Measurements from ENCODE around the gene MYF5.

- TF ChIP-seq, protein P1, sequence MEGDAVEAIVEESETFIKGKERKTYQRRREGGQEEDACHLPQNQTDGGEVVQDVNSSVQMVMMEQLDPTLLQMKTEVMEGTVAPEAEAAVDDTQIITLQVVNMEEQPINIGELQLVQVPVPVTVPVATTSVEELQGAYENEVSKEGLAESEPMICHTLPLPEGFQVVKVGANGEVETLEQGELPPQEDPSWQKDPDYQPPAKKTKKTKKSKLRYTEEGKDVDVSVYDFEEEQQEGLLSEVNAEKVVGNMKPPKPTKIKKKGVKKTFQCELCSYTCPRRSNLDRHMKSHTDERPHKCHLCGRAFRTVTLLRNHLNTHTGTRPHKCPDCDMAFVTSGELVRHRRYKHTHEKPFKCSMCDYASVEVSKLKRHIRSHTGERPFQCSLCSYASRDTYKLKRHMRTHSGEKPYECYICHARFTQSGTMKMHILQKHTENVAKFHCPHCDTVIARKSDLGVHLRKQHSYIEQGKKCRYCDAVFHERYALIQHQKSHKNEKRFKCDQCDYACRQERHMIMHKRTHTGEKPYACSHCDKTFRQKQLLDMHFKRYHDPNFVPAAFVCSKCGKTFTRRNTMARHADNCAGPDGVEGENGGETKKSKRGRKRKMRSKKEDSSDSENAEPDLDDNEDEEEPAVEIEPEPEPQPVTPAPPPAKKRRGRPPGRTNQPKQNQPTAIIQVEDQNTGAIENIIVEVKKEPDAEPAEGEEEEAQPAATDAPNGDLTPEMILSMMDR (IDR thresholded peaks at IDR 0.05; ENCODE audit: low read length) = no peak
- no peak for TF ChIP-seq EZH2 (IDR thresholded peaks at IDR 0.05; ENCODE audit: borderline replicate concordance, low read length)
Observed at GRCh38 chr12:80714055-80714454, 2.7 kb upstream of the MYF5 start.
